GM10847 (cell line): ENCODE measurements around the gene RTN4RL1.

Experiments
- POLR2A ChIP-seq: IDR thresholded peaks from 2 replicates; pipeline ENCODE4 v1.6.1; 2011; ENCODE audit not compliant: insufficient read length; ENCODE audit errors: extremely low read depth

The RTN4RL1 gene

DNA sequence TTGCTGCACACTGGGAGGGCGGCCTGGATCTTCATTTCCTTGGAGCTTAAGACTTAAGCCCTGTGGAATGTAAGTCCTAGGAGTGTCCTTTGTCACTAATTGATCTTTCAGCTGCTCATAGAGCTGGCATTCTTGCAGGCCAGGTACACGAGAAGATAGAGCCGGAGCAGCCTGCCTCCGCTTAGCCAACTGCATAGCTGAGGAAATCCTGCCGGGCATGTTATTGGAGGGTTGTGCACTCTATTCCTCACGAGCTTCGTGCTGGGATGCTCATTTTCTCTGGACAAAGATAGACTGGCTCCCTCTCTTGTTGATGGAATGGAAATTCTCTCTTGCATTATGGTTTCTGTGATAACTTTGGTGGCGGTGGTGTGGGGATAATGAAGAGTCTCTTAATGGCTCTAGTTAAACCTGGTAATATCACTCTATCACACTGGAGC is 118.5 kb downstream of the RTN4RL1 start:
- no peak for TF ChIP-seq POLR2A

DNA sequence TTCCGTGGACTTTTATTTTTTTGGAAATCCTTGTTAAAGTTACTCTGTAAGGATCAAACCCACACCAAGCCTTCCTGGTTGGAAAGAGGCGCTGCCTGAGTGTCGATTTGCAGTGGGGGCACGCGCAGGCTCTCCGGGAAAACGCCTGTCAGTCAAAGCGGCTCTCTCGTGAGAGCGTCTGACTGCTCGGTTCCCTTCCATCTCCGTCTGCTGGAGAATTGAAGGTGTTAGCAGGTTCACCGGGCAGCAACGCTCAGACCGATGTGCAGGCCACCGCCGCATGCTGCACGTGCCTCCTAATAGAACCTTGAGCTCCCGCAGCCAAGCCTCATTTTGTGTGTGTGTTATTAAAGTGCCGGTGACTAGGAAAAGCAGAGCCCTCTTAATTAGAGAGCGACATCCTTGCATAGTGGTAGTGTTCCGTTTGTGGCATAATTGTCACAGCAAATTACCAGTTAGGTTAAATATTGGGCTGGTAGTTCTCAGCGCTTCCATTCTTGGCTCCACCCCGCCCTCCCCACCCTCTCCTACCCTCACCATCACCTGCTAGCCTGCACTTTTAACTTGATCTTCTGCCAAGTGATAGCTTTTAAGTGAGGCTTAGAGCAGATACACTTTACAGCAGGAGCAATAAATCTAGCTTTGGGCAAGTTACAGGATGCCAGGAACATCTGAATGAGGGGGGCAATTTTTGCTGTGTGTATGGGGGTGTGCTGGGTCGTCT is 119.8 kb downstream of the RTN4RL1 start:
- TF ChIP-seq POLR2A = no peak

DNA sequence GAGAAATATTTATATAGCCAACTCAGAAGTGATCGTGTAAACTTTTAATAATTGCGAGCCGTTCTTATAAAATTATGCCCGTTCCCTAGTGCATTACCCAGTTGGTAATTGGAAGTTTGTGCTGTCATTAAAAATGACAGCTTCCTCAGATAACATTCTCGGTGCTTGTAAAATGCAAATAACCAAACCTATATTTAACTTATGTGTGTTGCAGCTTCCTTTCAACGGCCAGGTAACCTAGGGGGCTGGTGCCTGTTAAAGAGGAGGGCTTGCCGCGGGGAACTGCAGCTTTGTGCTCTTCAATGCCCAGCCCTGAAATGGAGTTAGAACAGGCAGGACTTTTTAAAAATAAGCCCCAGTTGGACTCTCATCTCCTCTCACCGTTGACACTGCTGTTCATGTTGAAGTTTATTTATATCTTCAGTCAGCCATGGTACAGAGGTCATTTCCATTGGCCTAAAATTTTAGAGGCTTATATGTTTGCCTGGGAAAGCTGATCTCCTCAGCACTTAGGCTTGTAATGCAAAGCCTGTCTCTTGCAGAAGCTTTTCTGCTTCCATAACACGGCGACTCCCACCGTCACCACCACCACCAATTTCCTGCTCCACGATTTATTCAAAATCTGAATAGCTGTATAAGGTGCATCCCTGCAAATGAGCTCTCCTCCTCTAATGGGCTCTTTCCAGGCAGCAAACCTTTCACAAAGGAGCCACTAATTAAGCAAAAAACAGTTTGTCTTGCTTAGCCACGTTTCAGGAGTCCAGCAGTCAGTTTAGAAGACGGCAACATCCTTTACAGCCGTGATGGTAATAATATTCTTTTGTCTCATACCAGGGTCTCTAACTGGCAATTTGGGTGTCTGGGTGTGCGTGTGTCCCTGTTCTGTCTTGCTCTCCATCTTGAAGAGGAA is 120.6 kb downstream of the RTN4RL1 start:
- TF ChIP-seq POLR2A = no peak

DNA sequence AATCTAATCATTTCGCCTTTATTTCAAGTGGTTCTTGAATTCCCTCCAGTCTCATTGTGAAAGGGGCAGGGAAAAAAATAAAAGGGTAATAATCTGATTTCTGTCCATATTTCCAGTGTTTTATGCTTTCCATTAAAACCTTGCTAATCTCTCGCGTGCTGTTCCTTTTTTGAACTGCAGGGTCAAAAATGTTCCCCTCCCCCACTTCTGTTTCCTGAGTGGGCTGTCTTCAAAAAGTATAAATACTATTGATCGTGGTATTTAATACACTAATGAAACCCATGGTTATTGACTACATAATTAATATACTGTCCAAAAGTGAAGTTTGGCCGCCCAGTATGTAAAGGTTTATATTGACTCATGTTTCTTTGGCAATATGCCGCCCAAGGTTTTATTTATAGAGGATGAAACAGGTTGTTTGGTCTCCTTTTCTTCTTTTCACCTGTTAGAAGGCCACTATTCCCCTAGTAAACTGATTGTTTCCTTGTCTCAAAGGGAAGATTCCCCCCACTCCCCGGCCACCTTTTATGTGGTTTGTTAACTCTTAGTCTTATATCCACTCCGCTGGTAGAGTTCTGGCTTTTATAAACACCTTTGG is 125.6 kb downstream of the RTN4RL1 start:
- no peak for TF ChIP-seq POLR2A

DNA sequence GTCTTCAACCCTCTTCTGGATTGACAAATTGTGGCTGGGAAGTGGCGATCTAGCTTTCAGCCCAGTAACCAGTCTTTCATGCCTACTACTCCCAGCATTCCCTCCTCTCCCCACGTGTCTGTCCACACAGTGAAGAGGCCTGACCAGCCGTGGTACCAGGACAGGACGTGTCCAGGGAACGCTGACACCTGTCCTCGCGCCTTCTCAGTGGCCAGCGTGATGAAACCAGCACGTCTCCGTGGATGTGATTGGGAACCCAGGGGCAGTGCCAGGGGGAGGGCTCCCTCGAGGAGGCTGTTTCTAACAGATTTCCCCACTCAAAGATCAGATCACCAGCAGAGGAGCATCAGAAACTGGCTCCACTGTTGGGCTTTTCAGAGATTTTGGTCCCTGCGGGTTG is 126.3 kb downstream of the RTN4RL1 start:
- TF ChIP-seq POLR2A = no peak

DNA sequence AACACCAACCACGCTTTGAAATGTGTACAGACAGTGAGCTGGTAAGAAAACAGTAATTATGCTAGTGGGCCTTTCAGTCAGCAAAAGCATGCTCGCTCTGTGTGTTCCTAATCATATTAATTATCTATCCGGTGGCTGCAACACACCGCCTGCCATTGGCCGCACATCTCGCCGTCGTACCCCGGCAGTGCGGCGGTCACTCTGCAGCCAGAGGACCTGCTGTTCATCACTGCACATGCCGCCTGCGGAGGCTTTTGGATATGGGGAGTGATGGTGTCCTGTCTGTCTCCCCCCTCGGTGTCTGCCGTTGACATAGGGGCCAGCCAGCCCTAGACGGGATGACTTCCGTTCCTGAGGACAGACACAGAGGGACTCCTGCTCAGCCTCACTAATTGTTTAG is 126.8 kb downstream of the RTN4RL1 start:
- TF ChIP-seq POLR2A = no peak

DNA sequence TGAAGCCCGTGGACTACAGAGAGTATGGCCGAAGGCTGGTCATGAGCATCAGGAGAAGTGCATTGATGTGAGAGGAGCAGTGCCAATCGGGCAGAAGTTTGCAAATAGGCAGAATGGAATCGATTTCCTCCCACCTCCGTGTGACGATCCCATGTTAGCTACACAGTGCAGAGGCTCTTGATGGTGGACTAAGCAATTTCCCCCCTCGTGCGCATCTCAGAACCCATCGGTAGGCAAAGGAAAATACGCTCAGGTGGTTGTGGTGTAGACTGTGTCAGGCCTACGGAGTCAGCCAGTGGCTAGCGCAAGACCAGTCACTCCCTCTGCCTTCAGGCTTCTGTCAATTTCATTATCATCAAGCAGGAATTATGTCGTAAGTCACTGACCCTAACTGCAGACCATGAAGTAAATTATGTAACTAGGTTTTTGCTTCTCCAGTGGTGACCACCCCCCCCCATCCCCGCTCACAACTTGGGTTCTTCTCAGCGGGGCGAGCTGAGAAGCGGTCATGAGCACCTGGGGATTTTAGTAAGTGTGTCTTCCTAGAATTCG is 128.0 kb downstream of the RTN4RL1 start:
- TF ChIP-seq POLR2A = no peak

DNA sequence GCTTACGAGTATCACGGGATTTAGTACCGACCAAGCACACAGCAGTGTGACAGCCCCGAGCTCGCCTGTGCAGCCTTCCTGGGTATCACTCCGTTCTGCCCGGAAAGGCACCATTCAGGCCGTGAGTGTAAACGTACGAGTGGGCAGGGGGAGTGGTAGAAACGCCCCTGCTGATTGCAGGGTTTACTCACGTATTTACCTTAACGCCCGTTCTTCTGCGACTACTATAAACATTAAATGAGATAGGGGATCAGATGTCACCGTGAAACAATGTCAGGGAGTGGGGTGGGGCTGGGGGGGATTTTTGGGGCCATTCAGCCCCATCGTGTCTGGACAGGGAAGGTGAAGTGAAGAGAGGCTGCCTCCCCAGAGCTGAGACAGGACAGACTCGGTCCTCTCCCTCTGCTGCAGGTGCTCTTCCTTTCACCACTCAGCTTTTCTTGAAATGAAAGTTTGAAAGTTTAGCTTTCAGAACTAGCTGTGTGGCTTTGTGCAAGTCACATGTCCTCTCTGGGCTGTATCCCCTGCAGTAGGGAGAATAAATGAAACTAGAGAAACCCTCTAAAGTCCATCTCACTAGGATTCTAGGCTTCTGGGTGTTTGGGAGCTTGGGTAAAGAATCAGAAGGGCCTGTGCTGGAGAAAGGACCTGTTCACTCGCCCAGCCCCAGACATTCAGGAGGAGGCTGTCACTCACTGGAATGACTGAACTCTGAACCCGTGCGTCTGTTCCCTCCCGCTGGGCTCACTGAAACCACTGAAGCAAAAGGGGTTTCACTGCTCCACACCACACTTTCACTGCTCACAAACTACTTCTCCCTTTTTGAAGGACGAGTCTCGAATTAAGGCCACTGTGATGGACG is 128.7 kb downstream of the RTN4RL1 start:
- TF ChIP-seq POLR2A = no peak

DNA sequence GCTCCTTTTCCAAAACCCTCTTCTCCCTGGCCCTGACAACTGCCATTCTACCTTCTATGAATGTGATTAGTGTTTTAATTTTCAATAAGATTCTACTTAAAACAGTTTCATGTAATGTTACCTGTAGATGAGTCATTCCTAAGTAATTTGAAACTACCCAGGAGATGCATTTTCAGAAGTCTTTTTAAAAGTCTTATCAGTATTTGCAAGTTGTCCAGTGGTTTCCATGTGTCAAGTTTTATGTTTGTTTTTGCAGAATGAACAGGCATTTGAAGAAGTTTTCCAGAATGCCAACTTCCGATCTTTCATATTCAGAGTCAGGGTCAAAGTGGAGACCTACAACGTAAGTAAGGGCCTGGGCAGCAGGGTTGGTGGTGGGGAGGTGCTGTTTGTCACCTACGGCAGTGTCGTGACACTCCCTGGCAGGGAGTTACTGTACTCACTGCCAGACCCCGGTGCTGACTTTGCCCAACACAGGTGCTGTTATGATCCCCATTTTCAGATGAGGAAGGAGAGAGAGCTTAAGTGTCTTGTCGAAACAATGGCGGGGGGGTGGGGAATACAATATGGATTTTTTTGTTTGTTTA is 130.3 kb downstream of the RTN4RL1 start:
- TF ChIP-seq POLR2A = no peak

DNA sequence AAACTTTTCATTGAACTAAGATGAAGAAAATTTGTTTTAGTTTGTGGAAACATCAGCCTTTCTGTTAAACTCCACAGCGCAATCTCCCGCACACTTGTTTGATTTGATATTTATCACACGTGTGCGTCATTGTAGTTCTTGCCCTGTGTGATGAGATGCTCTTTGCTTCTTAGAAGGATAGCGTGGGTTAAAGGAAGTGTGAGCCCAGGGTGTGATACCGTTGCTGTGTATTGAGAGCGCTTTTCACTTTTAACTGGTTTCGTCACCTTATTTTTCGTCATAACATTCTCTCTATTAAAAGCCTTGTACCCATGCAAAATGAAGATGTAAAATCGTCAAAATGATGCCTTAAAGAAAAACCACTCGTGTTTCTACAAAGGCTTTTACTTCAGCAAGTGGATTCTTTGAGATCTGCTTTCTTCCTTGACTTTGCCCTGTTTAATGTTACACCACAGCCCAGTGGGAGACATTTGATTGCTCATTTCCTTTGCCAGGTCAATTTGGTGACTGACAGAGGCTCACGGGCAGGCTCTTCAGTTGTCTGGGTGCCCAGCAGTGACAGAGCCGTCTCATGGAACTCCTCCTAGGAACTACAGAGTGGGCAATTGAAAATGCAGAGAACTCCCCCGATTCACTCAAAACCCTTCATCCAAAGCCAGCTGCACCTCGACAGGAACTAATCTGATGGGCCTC is 134.2 kb downstream of the RTN4RL1 start:
- TF ChIP-seq POLR2A = no peak

DNA sequence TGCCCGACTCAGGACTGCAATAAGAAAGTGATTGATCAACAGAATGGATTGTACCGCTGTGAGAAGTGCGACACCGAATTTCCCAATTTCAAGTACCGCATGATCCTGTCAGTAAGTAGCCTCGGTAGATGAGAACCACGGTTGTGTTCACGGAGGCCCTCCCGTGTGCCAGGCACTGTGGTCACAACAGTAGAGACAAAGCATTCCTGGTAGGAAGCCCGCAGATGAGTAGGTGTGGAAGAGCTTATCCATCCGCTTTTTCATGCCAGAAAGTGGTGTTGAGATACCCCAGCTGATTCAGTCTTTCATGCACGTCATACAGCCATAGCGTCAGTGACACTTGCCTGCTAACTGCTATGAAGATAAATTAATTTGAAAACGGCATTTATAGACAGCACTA is 136.4 kb downstream of the RTN4RL1 start:
- TF ChIP-seq POLR2A = no peak
